GM21526 (cell line): Measurements from ENCODE around the gene ANKLE1.
"Not testable (repeated sequence)": the region's sequence is repeated elsewhere in the genome, so short reads cannot be mapped to it uniquely, and the experiment has no call there.

Experiments used
- ATAC-seq: cut with Tn5 transposase; IDR thresholded peaks from one replicate; pipeline ENCODE4 v1.9.1; 2021; ENCODE audit warnings: moderate library complexity; ENCODE audit not compliant: unreplicated experiment, low FRiP score

ANKLE1 gene

GRCh38 chr19:17279436-17279835 lies 2.3 kb upstream of the ANKLE1 start:
- ATAC-seq: no peak

GRCh38 chr19:17282488-17283125 lies 906 bp downstream of the ANKLE1 start:
- ATAC-seq: peak; percentile 54

- ATAC-seq: no peak
These were observed 1.8 kb downstream of the ANKLE1 start for GRCh38 chr19:17283504-17283996.

GRCh38 chr19:17285415-17286135 lies 3.9 kb downstream of the ANKLE1 start:
- no peak for ATAC-seq

- no peak for ATAC-seq
These were observed 4.6 kb downstream of the ANKLE1 start for GRCh38 chr19:17286263-17286662.

GRCh38 chr19:17286752-17287151 lies 5.1 kb downstream of the ANKLE1 start:
- no peak for ATAC-seq

GRCh38 chr19:17289489-17289888 lies 7.8 kb downstream of the ANKLE1 start:
- no peak for ATAC-seq

- peak; percentile 51 for ATAC-seq
These were observed 10.8 kb downstream of the ANKLE1 start for GRCh38 chr19:17292301-17293074.

GRCh38 chr19:17293605-17294004 lies 11.9 kb downstream of the ANKLE1 start:
- no peak for ATAC-seq

GRCh38 chr19:17294051-17294891 lies 12.6 kb downstream of the ANKLE1 start:
- no peak for ATAC-seq

- ATAC-seq: not testable (repeated sequence)
These were observed 13.8 kb downstream of the ANKLE1 start for GRCh38 chr19:17295551-17295950.

GRCh38 chr19:17296273-17296672 lies 14.6 kb downstream of the ANKLE1 start:
- no peak for ATAC-seq

GRCh38 chr19:17296976-17297375 lies 15.3 kb downstream of the ANKLE1 start:
- no peak for ATAC-seq

GRCh38 chr19:17300992-17301619 lies 19.4 kb downstream of the ANKLE1 start:
- ATAC-seq: no peak

GRCh38 chr19:17302391-17303166 lies 20.9 kb downstream of the ANKLE1 start:
- no peak for ATAC-seq

GRCh38 chr19:17303167-17303939 lies 21.7 kb downstream of the ANKLE1 start, which contains the start of gene ABHD8:
Gene ABHD8 (minus strand): TSS chr19:17303425. CDS start chr19:17301616, 1,809 bp downstream.
- peak; percentile 51 for ATAC-seq

- no peak for ATAC-seq
These were observed 22.2 kb downstream of the ANKLE1 start for GRCh38 chr19:17303940-17304267.

GRCh38 chr19:17304386-17305215 lies 22.9 kb downstream of the ANKLE1 start:
- no peak for ATAC-seq
